Measurements from ENCODE around the gene DNM2. TPM values are rescaled to one million over a fixed set of nuclear protein-coding genes. Genes with fewer than 3 reads are reported as not detected.
"Not testable (repeated sequence)": the region's sequence is repeated elsewhere in the genome, so short reads cannot be mapped to it uniquely, and the experiment has no call there.

DNM2 gene
- total RNA-seq, 4 donors from 2014 or later, result 79.1 to 115 (median 96.8) TPM

DNA sequence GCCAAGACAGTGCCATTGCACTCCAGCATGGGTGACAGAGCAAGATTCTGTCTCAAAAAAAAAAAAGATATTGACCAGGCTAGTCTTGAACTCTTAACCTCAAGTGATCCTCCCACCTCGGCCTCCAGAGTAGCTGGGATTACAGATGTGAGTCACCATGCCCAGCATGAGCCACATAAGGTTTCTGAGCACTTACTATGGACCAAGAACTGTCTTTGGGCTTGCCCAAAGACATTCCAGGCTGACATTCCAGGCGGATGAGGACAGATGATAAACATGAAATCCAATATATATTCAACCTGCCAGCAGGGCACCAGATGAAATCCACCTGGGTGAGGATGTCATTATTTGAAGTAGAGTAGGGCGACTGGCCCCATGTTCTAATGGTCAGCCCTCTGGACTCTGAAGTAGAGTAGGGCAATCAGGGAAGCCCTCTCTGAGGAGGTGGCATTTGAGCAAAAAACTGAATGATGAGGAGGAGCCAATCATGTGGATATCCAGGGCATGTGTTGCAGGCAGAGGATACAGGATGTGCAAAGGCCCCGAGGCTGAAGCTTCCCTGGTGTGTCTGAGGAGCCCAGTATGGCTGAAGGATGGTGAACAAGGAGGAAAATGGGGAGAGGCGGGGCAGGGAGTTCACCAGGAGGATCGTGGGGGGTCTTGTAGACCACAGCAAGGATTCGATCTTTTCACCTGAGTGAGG lies 134.4 kb downstream of the DNM2 start:
- TF ChIP-seq POLR2AphosphoS5 (IDR thresholded peaks at IDR 0.05) (no peak), EP300 (IDR thresholded peaks at IDR 0.05) (no peak), POLR2A (IDR thresholded peaks at IDR 0.05) (no peak), CTCF (IDR thresholded peaks at IDR 0.05) (no peak)
- no peaks in the 10 kb centered on the region for H3K4me1 ChIP-seq
- H3K27ac ChIP-seq, result no peak overlapping the region
- 74 to 78% methylated on average over 6 of the region's 7 CpGs for WGBS, 2 donors (ENCODE audit: low coverage in 1 of 2)
- no peaks in the 10 kb centered on the region for H3K9me3 ChIP-seq
- ATAC-seq, result no peak
- H3K36me3 ChIP-seq, result no peaks in the 10 kb centered on the region
- H3K27me3 ChIP-seq, result peaks cover 30% of the 10 kb centered on the region
- H3K4me3 ChIP-seq, result no peak overlapping the region

- no peaks in the 10 kb centered on the region for H3K9me3 ChIP-seq
- peaks cover 30% of the 10 kb centered on the region for H3K27me3 ChIP-seq
- no peak overlapping the region for H3K4me3 ChIP-seq
- no peak for ATAC-seq
- H3K36me3 ChIP-seq, result no peaks in the 10 kb centered on the region
- TF ChIP-seq CTCF (IDR thresholded peaks at IDR 0.05) (no peak), POLR2A (IDR thresholded peaks at IDR 0.05) (no peak), POLR2AphosphoS5 (IDR thresholded peaks at IDR 0.05) (no peak), EP300 (IDR thresholded peaks at IDR 0.05) (no peak)
- no peaks in the 10 kb centered on the region for H3K4me1 ChIP-seq
- WGBS, 2 donors (ENCODE audit: low coverage in 1 of 2), result 61 to 66% methylated on average over 3 to 6 of the region's 7 CpGs
- H3K27ac ChIP-seq, result no peak overlapping the region
Measured at GRCh38 chr19:10852941-10853340, 135.1 kb downstream of the DNM2 start.

DNA sequence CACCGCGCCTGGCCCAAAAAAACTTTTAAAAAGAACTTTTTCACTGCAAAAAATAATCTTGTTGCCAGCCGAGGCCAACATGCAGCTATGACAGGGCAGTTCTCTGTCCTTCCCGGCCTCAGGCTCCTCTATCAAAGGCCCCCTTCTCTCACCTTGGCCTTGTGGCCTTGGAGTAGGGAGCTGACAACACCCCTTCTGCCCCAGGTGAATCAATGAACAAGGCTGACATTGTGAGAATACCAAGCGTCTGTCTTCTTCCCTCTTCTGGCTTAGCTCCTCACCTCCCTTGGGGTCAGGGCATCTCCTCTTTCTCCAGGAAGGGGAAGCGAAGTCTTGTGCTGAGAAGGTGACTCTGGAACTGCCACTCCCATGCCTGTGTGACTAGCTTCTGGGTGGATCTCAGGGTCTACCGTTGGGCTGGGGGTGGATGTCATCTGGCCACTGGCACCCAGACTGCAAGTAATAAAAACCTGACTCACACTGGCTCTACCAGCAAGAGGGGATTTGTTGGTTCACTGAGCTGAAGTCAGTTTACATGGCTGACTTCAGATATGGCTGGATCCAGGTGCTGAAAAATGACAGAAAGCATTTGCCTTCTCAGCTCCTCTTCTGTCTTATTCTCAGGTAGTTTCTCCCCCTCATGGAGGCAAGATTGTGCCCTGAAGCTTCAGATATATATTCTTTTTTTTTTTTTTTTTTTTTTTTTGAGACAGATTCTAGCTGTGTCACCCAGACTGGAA lies 136.6 kb downstream of the DNM2 start:
- no peak overlapping the region for H3K27ac ChIP-seq
- H3K4me1 ChIP-seq, result no peaks in the 10 kb centered on the region
- no peaks in the 10 kb centered on the region for H3K9me3 ChIP-seq
- H3K36me3 ChIP-seq, result no peaks in the 10 kb centered on the region
- no peak for TF ChIP-seq POLR2A (IDR thresholded peaks at IDR 0.05)
- no peak for TF ChIP-seq CTCF (IDR thresholded peaks at IDR 0.05)
- no peak for TF ChIP-seq POLR2AphosphoS5 (IDR thresholded peaks at IDR 0.05)
- no peak for TF ChIP-seq EP300 (IDR thresholded peaks at IDR 0.05)
- 75 to 76% methylated on average over 4 to 7 of the region's 7 CpGs for WGBS, 2 donors (ENCODE audit: low coverage in 1 of 2)
- no peak for ATAC-seq
- H3K27me3 ChIP-seq, result peaks cover 14% of the 10 kb centered on the region
- H3K4me3 ChIP-seq, result no peak overlapping the region

DNA sequence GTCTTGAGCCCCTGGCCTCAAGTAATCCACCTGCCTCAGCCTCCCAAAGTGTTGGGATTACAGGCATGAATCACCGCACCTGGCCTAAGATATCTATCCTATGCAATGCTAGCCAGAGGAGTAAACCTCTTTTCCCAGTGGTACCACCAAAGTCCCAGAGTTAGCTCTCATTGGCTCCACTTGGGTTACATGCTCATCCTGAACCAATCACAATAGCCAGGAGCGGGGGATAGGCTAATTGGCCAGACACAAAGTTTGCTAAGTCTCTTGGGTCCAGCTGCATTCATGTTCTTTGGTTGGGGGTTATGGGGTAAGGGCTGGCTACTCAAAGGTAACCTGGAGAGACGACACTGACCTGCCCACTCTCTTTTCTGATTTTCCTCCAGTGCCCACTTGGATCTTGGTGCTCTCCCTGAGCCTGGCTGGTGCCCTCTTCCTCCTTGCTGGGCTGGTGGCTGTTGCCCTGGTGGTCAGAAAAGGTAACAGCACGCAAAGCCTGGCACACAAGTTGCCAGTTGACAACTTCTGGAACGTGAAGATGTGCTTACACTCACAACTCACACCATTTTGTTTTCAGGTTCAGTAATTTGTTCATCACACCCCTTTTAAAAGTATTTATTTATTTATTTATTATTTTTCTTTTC lies 138.1 kb downstream of the DNM2 start:
- no peaks in the 10 kb centered on the region for H3K27me3 ChIP-seq
- H3K9me3 ChIP-seq, result no peaks in the 10 kb centered on the region
- H3K36me3 ChIP-seq, result no peaks in the 10 kb centered on the region
- TF ChIP-seq CTCF (IDR thresholded peaks at IDR 0.05) (peak in 2 of 4 experiments; percentile 11 to 26), EP300 (IDR thresholded peaks at IDR 0.05) (no peak), POLR2A (IDR thresholded peaks at IDR 0.05) (no peak), POLR2AphosphoS5 (IDR thresholded peaks at IDR 0.05) (no peak)
- no peaks in the 10 kb centered on the region for H3K4me1 ChIP-seq
- no peak for ATAC-seq
- WGBS, 2 donors (ENCODE audit: low coverage in 1 of 2), result 38 to 81% methylated on average over 2 to 5 of the region's 5 CpGs
- no peak overlapping the region for H3K27ac ChIP-seq
- H3K4me3 ChIP-seq, result no peak overlapping the region

GRCh38 chr19:10856899-10857298 lies 139.0 kb downstream of the DNM2 start:
- not testable (repeated sequence) for H3K27me3 ChIP-seq, ATAC-seq, H3K36me3 ChIP-seq, H3K4me3 ChIP-seq, H3K9me3 ChIP-seq, H3K4me1 ChIP-seq, H3K27ac ChIP-seq
- WGBS, 2 donors (ENCODE audit: low coverage in 1 of 2), result 83 to 100% methylated on average over 1 of the region's 1 CpG
